Testis (tissue), 3 donors: ENCODE data around the gene STK24. TPM values are rescaled to one million over a fixed set of nuclear protein-coding genes. Genes with fewer than 3 reads are reported as not detected.

ENCODE experiments used
- DNase-seq: peaks from one replicate; pipeline ENCODE4 v3.0.0-alpha.2; 2019
- H3K27ac ChIP-seq, 2 donors: fragments of 200-600 bp; sonication (generic); one replicate each; pipeline ENCODE4 v1.5.1; 2019
- H3K27me3 ChIP-seq: fragments of 200-600 bp; sonication (generic); one replicate; pipeline ENCODE4 v1.5.1; 2019
- H3K36me3 ChIP-seq: fragments of 200-600 bp; sonication (generic); one replicate; pipeline ENCODE4 v1.5.1; 2017; ENCODE audit warnings: low read depth; ENCODE audit errors: missing control alignments
- H3K4me1 ChIP-seq: fragments of 200-600 bp; sonication (generic); one replicate; pipeline ENCODE4 v1.5.1; 2019
- H3K4me3 ChIP-seq, 2 donors: fragments of 200-600 bp; sonication (generic); one replicate each; pipeline ENCODE4 v1.5.1; 2017 to 2019
- H3K9me3 ChIP-seq: fragments of 200-600 bp; sonication (generic); one replicate; pipeline ENCODE4 v1.5.1; 2017
- POLR2A ChIP-seq: fragments of 450-650 bp; IDR thresholded peaks from one replicate; pipeline ENCODE4 v1.6.1; 2017; ENCODE audit warnings: antibody characterized with exemption, mild to moderate bottlenecking, moderate library complexity
- WGBS, 2 donors: methylation state at CpG; one replicate each; pipeline ENCODE4 v1.1.5; 2018; 5-methylcytosine and 5-hydroxymethylcytosine counted together
- intact Hi-C: fragments of 100-400 bp; cut with DNase I; formaldehyde crosslinking; loops from one replicate; pipeline ENCODE4 v1.15.1; 2023; ENCODE audit warnings: low total_unique reads
- polyA plus RNA-seq: library from polyadenylated mRNA; stranded (reverse); fragments of 350-450 nt; fragmentation: Illumina TruSeq; extraction: RNeasy Lipid Tissue Mini Kit (QIAGEN cat#74804); gene quantifications from one replicate; pipeline ENCODE4 v1.2.3, GENCODE V29; 2014; ENCODE audit warnings: low read depth, low replicate concordance; ENCODE audit not compliant: insufficient read depth
- total RNA-seq, 2 donors: library from RNA; depleted of rRNA; stranded (reverse); fragments of >200 nt; gene quantifications; one replicate each; pipeline ENCODE4 v1.2.3, GENCODE V29; 2016
- TF ChIP-seq, protein P1 (sequence below), 3 experiments: fragments of 450-650 bp in 2 of 3; fragments of 200-600 bp in 1 of 3; sonication (generic) in 1 of 3; IDR thresholded peaks; one replicate each; pipeline ENCODE4 v1.5.1; 2016 to 2019; ENCODE audit warnings: antibody characterized with exemption in 3 of 3, mild to moderate bottlenecking in 2 of 3, moderate library complexity in 1 of 3

Gene STK24
- total and polyA plus RNA-seq, 3 donors from 2014 or later, result 97.4 to 172 (median 151) TPM

- WGBS, 2 donors, result 68 to 74% methylated on average over 12 of the region's 12 CpGs
- Histone ChIP-seq H3K4me1 (peaks cover 42% of the 10 kb centered on the region), H3K27me3 (no peaks in the 10 kb centered on the region), H3K9me3 (no peaks in the 10 kb centered on the region), H3K36me3 (no peaks in the 10 kb centered on the region), H3K4me3 (no peak overlapping the region), H3K27ac (no peak overlapping the region)
- TF ChIP-seq POLR2A, result no peak
- TF ChIP-seq, protein P1, sequence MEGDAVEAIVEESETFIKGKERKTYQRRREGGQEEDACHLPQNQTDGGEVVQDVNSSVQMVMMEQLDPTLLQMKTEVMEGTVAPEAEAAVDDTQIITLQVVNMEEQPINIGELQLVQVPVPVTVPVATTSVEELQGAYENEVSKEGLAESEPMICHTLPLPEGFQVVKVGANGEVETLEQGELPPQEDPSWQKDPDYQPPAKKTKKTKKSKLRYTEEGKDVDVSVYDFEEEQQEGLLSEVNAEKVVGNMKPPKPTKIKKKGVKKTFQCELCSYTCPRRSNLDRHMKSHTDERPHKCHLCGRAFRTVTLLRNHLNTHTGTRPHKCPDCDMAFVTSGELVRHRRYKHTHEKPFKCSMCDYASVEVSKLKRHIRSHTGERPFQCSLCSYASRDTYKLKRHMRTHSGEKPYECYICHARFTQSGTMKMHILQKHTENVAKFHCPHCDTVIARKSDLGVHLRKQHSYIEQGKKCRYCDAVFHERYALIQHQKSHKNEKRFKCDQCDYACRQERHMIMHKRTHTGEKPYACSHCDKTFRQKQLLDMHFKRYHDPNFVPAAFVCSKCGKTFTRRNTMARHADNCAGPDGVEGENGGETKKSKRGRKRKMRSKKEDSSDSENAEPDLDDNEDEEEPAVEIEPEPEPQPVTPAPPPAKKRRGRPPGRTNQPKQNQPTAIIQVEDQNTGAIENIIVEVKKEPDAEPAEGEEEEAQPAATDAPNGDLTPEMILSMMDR (IDR thresholded peaks at IDR 0.05), result no peak
- DNase-seq, result no peak
- intact Hi-C loops, result no loop called here
Observed at GRCh38 chr13:98504371-98504963, 72.4 kb downstream of the STK24 start.

DNA sequence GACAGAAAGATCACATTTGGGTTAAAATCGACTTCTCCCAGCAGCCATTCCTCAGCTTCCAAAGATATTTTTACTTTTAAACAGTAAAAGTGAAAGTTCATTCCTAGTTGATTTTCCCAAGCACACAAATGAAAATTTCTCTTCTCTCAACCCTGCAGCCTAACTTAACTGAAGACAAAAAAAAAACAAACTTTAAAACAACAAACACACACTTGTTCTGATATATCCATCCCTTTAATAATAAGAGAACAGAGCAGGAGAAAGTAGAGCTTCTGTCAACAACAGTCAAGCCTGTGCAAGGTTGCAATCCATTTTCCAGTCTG is 72.9 kb downstream of the STK24 start:
- no peaks in the 10 kb centered on the region for H3K27me3 ChIP-seq
- TF ChIP-seq, protein P1 (IDR thresholded peaks at IDR 0.05), result no peak
- TF ChIP-seq POLR2A, result no peak
- no peak for DNase-seq
- peaks cover 38% of the 10 kb centered on the region for H3K4me1 ChIP-seq
- H3K27ac ChIP-seq, result peak overlapping the region in 1 of 2 donors; percentile 34
- no peak overlapping the region for H3K4me3 ChIP-seq
- intact Hi-C loops, result no loop called here
- H3K9me3 ChIP-seq, result no peaks in the 10 kb centered on the region
- 13 to 52% methylated on average over 1 of the region's 1 CpG for WGBS, 2 donors
- no peaks in the 10 kb centered on the region for H3K36me3 ChIP-seq

DNA sequence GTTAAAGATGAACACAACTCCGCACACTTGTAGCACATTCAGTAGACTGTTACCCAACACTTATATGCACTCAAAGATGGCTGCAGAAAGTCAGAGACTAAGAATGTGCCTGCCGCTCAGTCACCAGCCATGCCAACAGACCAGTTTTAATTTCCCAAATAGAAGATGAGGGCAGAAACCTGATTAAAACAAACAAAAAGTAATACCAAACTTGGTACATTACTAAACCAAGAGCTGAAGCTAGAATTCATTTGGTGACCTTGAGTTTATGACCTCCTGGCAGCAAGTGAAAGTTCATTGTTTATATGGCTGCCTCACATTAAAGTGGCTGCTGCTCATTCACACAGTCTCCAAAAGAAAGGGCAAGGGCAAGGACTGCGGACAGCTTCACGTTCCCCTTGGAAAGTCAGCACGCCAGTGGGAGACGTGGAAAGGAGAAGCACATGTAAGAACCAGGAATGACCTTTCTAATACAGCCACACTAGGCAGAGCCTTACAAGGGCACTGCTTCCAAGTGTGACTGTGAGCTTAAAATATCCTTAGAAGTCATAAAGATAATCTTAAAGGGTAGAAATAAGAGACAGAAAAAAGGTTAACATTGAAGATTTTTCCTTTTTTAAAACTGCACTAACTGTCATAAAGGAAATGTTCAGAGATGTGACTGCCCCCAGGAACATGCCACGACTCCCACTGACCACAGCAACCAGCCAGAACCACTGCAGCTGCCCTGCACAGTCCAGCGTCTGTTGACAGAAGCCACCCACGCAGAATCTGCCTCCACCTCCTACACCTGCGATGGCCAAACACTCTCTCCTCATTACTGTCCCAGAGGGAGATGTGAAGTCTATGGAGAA is 73.5 kb downstream of the STK24 start:
- no peak for TF ChIP-seq POLR2A
- TF ChIP-seq, protein P1 (IDR thresholded peaks at IDR 0.05), result no peak
- Histone ChIP-seq H3K4me3 (no peak overlapping the region), H3K4me1 (peaks cover 35% of the 10 kb centered on the region), H3K27ac (peak overlapping the region; percentile 19 to 34), H3K9me3 (no peaks in the 10 kb centered on the region), H3K27me3 (no peaks in the 10 kb centered on the region), H3K36me3 (no peaks in the 10 kb centered on the region)
- 30 to 49% methylated on average over 10 of the region's 10 CpGs for WGBS, 2 donors
- peak; percentile 62 for DNase-seq
- intact Hi-C loops, result no loop called here

DNA sequence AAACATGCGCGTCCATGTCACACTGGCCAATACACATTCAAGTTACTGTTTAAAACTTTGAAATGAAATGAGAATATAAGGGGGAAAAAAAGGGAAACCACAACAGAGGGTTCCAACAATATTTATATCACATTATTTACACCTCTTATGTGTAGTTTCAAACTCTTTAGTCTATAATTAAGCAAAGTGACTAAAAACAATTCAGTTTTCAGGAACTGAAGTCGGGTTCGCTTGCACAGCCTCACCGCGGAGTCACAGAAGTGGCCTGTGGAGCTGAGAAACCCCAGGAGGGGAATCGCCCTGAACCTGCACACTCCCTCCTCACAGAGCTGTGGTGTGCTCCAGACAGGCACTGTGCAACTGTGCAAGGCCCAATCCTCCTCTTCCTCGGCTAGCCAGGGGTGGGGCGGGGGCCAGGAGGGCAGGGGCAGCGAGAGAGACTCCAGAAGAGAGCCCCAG is 75.9 kb downstream of the STK24 start:
- no peak overlapping the region for H3K4me3 ChIP-seq
- 91 to 93% methylated on average over 10 of the region's 10 CpGs for WGBS, 2 donors
- H3K9me3 ChIP-seq, result no peaks in the 10 kb centered on the region
- H3K27me3 ChIP-seq, result no peaks in the 10 kb centered on the region
- no peaks in the 10 kb centered on the region for H3K36me3 ChIP-seq
- no peak for DNase-seq
- intact Hi-C loops, result no loop called here
- TF ChIP-seq, protein P1 (IDR thresholded peaks at IDR 0.05), result no peak
- no peak for TF ChIP-seq POLR2A
- H3K27ac ChIP-seq, result no peak overlapping the region
- peaks cover 34% of the 10 kb centered on the region for H3K4me1 ChIP-seq
